ENCODE data around the gene CNOT4. TPM values are rescaled to one million over a fixed set of nuclear protein-coding genes. Genes with fewer than 3 reads are reported as not detected.
A peak's percentile ranks its signal among the peaks of the same experiment; 100 is the strongest.

The CNOT4 gene
- polyA plus RNA-seq, 2 of the 4 experiments (the other 2 are of a cell fraction): 10.0 to 16.4 TPM

DNA sequence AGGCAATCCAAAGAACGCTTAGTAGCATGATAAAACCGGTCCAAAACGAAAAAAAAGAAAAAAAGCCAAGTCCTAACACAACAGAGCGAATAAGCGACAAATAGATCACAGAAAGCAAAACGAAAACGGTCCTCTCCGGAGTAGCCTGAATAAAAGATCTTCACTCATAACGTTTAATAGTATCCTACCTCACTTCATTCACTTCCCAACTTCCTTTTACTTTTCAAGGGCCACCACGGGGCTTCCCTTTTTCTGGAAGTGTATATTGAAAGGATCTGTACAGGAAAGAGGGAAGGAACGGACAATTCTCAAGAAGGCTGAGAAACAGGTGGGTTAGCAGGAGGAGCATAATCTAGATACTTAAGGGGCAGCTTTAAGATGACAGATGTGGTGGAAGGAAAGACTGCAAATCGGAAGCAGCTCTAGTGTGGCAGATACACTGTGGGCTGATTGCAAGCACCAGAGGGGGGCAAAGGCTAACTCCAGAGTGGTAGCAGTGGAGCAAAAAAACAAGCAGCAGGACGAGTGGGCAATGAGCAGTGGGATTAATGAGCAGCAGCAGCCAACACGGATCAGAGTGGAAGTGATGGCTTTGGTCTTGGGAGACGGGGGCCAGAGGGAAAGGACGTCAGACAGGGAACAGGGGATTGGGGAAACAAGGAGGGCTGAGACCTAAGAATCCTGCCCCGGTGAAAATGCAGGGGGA is 866 bp downstream of the CNOT4 start:
- 2% methylated on average over 17 of the region's 17 CpGs for WGBS (ENCODE audit: missing lambda C conversion rate)
- Histone ChIP-seq H3K4me3 (peak overlapping the region; percentile 69), H3K4me1 (peaks cover 20% of the 10 kb centered on the region), H3K27ac (peak overlapping the region; percentile 93 to 96), H3K4me2 (peak overlapping the region; percentile 69), H3K9me3 (no peaks in the 10 kb centered on the region)
- ChIA-PET POLR2A (no interaction called here), CTCF (interaction anchor here (1.2 to 1.7 kb wide), 2 partner anchors 50 to 137 kb away, joined by 3 to 4 read pairs; no protein-coding TSS in a partner anchor)
- DNase-seq (ENCODE audit: low read depth in 1 of 2, low spot score in 1 of 2) (peak; percentile 28 to 32), ATAC-seq (peak; percentile 39 to 50), FAIRE-seq (no peak)
- TF ChIP-seq PHF8 (IDR thresholded peaks at IDR 0.05; ENCODE audit: borderline replicate concordance, low read depth) (no peak), HOXA7 (CRISPR knock-in tag; IDR thresholded peaks at IDR 0.05) (no peak), CHD4 (IDR thresholded peaks at IDR 0.05; ENCODE audit: borderline replicate concordance) (no peak), RFX5 (IDR thresholded peaks at IDR 0.05) (no peak), MAFK (IDR thresholded peaks at IDR 0.05; ENCODE audit: partially characterized antibody) (no peak), JUN (IDR thresholded peaks at IDR 0.05) (no peak), SREBF2 (IDR thresholded peaks at IDR 0.05) (no peak), NFE2L2 (conservative IDR thresholded peaks at IDR 0.05; ENCODE audit: low read length) (no peak), HEYL (CRISPR knock-in tag; IDR thresholded peaks at IDR 0.05) (no peak), ELK1 (IDR thresholded peaks at IDR 0.05; ENCODE audit: low read depth, low read length) (no peak), RARB (CRISPR knock-in tag; IDR thresholded peaks at IDR 0.05) (no peak)
- TF ChIP-seq, protein P1, sequence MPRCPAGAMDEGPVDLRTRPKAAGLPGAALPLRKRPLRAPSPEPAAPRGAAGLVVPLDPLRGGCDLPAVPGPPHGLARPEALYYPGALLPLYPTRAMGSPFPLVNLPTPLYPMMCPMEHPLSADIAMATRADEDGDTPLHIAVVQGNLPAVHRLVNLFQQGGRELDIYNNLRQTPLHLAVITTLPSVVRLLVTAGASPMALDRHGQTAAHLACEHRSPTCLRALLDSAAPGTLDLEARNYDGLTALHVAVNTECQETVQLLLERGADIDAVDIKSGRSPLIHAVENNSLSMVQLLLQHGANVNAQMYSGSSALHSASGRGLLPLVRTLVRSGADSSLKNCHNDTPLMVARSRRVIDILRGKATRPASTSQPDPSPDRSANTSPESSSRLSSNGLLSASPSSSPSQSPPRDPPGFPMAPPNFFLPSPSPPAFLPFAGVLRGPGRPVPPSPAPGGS (IDR thresholded peaks at IDR 0.05): no peak
- TF ChIP-seq, protein P2, sequence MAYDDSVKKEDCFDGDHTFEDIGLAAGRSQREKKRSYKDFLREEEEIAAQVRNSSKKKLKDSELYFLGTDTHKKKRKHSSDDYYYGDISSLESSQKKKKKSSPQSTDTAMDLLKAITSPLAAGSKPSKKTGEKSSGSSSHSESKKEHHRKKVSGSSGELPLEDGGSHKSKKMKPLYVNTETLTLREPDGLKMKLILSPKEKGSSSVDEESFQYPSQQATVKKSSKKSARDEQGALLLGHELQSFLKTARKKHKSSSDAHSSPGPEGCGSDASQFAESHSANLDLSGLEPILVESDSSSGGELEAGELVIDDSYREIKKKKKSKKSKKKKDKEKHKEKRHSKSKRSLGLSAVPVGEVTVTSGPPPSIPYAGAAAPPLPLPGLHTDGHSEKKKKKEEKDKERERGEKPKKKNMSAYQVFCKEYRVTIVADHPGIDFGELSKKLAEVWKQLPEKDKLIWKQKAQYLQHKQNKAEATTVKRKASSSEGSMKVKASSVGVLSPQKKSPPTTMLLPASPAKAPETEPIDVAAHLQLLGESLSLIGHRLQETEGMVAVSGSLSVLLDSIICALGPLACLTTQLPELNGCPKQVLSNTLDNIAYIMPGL (CRISPR knock-in tag; IDR thresholded peaks at IDR 0.05; ENCODE audit: borderline replicate concordance): no peak

GRCh38 chr7:135501402-135501801 is 8.5 kb downstream of the CNOT4 start:
- FAIRE-seq (no peak), ATAC-seq (peak in 1 of 2 experiments; percentile 52; a peak in 2 of 6 replicates), DNase-seq (ENCODE audit: low read depth in 1 of 2, low spot score in 1 of 2) (no peak)
- Histone ChIP-seq H3K4me3 (no peak overlapping the region), H3K4me2 (no peak overlapping the region), H3K9me3 (no peaks in the 10 kb centered on the region), H3K4me1 (peaks cover 13% of the 10 kb centered on the region; the same call in 2 of the 3 replicates), H3K27ac (no peak overlapping the region; a peak in 1 of 6 replicates)
- ChIA-PET POLR2A (no interaction called here), CTCF (interaction anchor here (1.2 kb wide), 1 partner anchor 265 kb away, joined by 3 read pairs; no protein-coding TSS in a partner anchor)
- TF ChIP-seq SMC3 (IDR thresholded peaks at IDR 0.05): no peak
- TF ChIP-seq, protein P2 (CRISPR knock-in tag; IDR thresholded peaks at IDR 0.05; ENCODE audit: borderline replicate concordance): no peak
- TF ChIP-seq, protein P3, sequence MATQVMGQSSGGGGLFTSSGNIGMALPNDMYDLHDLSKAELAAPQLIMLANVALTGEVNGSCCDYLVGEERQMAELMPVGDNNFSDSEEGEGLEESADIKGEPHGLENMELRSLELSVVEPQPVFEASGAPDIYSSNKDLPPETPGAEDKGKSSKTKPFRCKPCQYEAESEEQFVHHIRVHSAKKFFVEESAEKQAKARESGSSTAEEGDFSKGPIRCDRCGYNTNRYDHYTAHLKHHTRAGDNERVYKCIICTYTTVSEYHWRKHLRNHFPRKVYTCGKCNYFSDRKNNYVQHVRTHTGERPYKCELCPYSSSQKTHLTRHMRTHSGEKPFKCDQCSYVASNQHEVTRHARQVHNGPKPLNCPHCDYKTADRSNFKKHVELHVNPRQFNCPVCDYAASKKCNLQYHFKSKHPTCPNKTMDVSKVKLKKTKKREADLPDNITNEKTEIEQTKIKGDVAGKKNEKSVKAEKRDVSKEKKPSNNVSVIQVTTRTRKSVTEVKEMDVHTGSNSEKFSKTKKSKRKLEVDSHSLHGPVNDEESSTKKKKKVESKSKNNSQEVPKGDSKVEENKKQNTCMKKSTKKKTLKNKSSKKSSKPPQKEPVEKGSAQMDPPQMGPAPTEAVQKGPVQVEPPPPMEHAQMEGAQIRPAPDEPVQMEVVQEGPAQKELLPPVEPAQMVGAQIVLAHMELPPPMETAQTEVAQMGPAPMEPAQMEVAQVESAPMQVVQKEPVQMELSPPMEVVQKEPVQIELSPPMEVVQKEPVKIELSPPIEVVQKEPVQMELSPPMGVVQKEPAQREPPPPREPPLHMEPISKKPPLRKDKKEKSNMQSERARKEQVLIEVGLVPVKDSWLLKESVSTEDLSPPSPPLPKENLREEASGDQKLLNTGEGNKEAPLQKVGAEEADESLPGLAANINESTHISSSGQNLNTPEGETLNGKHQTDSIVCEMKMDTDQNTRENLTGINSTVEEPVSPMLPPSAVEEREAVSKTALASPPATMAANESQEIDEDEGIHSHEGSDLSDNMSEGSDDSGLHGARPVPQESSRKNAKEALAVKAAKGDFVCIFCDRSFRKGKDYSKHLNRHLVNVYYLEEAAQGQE (IDR thresholded peaks at IDR 0.05): no peak
- TF ChIP-seq RAD21 (conservative IDR thresholded peaks at IDR 0.05 in 1 of 2, IDR thresholded peaks at IDR 0.05 in 1 of 2): 0 out of 5 replicates have a peak, but pooled peaks of 1 of the 2 experiments have one; percentile 2
- TF ChIP-seq ATOH8 (CRISPR knock-in tag; IDR thresholded peaks at IDR 0.05; ENCODE audit: low read depth): no peak
- WGBS (ENCODE audit: missing lambda C conversion rate): 93% methylated on average over 2 of the region's 2 CpGs
